ENCODE measurements around the gene POLR2J.

Gene POLR2J

GRCh38 chr7:102468478-102469350, 10.0 kb downstream of the POLR2J start:
- Histone ChIP-seq H3K36me3 (ENCODE audit: control insufficient read depth, insufficient read depth, low read length) (peaks cover 5% of the 10 kb centered on the region), H3K4me3 (ENCODE audit: low read length) (no peak overlapping the region), H3K4me1 (ENCODE audit: control insufficient read depth, insufficient read depth, low read length) (peaks cover 19% of the 10 kb centered on the region), H3K27me3 (ENCODE audit: control insufficient read depth, insufficient read depth, low read length) (no peaks in the 10 kb centered on the region), H3K9ac (ENCODE audit: low read length) (no peak overlapping the region), H3K9me3 (ENCODE audit: control insufficient read depth, low read length) (no peaks in the 10 kb centered on the region)

GRCh38 chr7:102467581-102468477, 10.9 kb downstream of the POLR2J start:
- Histone ChIP-seq H3K27me3 (ENCODE audit: control insufficient read depth, insufficient read depth, low read length) (no peaks in the 10 kb centered on the region), H3K36me3 (ENCODE audit: control insufficient read depth, insufficient read depth, low read length) (no peaks in the 10 kb centered on the region), H3K9me3 (ENCODE audit: control insufficient read depth, low read length) (no peaks in the 10 kb centered on the region), H3K4me1 (ENCODE audit: control insufficient read depth, insufficient read depth, low read length) (peaks cover 22% of the 10 kb centered on the region), H3K9ac (ENCODE audit: low read length) (no peak overlapping the region), H3K4me3 (ENCODE audit: low read length) (no peak overlapping the region)

GRCh38 chr7:102466097-102466496, 12.6 kb downstream of the POLR2J start:
- H3K36me3 ChIP-seq (ENCODE audit: control insufficient read depth, insufficient read depth, low read length): no peaks in the 10 kb centered on the region
- H3K9me3 ChIP-seq (ENCODE audit: control insufficient read depth, low read length): no peaks in the 10 kb centered on the region
- peaks cover 22% of the 10 kb centered on the region for H3K4me1 ChIP-seq (ENCODE audit: control insufficient read depth, insufficient read depth, low read length)
- H3K4me3 ChIP-seq (ENCODE audit: low read length): no peak overlapping the region
- H3K9ac ChIP-seq (ENCODE audit: low read length): no peak overlapping the region
- no peaks in the 10 kb centered on the region for H3K27me3 ChIP-seq (ENCODE audit: control insufficient read depth, insufficient read depth, low read length)

GRCh38 chr7:102464577-102465280, 14.0 kb downstream of the POLR2J start, which contains the start of the genes ALKBH4 and LRWD1:
Gene ALKBH4 (minus strand): TSS chr7:102464863. CDS start chr7:102464836, 27 bp downstream.
Gene LRWD1 (plus strand): TSS chr7:102464984. CDS start chr7:102465081, 97 bp downstream.
- Histone ChIP-seq H3K9ac (ENCODE audit: low read length) (peak within 1 kb of the TSS; percentile 96), H3K36me3 (ENCODE audit: control insufficient read depth, insufficient read depth, low read length) (no peaks in the 10 kb centered on the region), H3K4me3 (ENCODE audit: low read length) (peak within 1 kb of the TSS; percentile 94), H3K9me3 (ENCODE audit: control insufficient read depth, low read length) (no peaks in the 10 kb centered on the region), H3K27me3 (ENCODE audit: control insufficient read depth, insufficient read depth, low read length) (no peaks in the 10 kb centered on the region), H3K4me1 (ENCODE audit: control insufficient read depth, insufficient read depth, low read length) (peaks cover 14% of the 10 kb centered on the region)

- Histone ChIP-seq H3K9me3 (ENCODE audit: control insufficient read depth, low read length) (no peaks in the 10 kb centered on the region), H3K36me3 (ENCODE audit: control insufficient read depth, insufficient read depth, low read length) (no peaks in the 10 kb centered on the region), H3K9ac (ENCODE audit: low read length) (peak overlapping the region; percentile 96), H3K4me1 (ENCODE audit: control insufficient read depth, insufficient read depth, low read length) (peaks cover 13% of the 10 kb centered on the region), H3K27me3 (ENCODE audit: control insufficient read depth, insufficient read depth, low read length) (no peaks in the 10 kb centered on the region), H3K4me3 (ENCODE audit: low read length) (peak overlapping the region; percentile 94)
These were observed 14.7 kb downstream of the POLR2J start for GRCh38 chr7:102463841-102464576.

GRCh38 chr7:102460467-102460866, 18.3 kb downstream of the POLR2J start:
- no peaks in the 10 kb centered on the region for H3K36me3 ChIP-seq (ENCODE audit: control insufficient read depth, insufficient read depth, low read length)
- no peak overlapping the region for H3K4me3 ChIP-seq (ENCODE audit: low read length)
- no peaks in the 10 kb centered on the region for H3K9me3 ChIP-seq (ENCODE audit: control insufficient read depth, low read length)
- H3K27me3 ChIP-seq (ENCODE audit: control insufficient read depth, insufficient read depth, low read length): no peaks in the 10 kb centered on the region
- H3K4me1 ChIP-seq (ENCODE audit: control insufficient read depth, insufficient read depth, low read length): peaks cover 6% of the 10 kb centered on the region
- no peak overlapping the region for H3K9ac ChIP-seq (ENCODE audit: low read length)

GRCh38 chr7:102459221-102459844, 19.4 kb downstream of the POLR2J start:
- Histone ChIP-seq H3K4me3 (ENCODE audit: low read length) (no peak overlapping the region), H3K9ac (ENCODE audit: low read length) (no peak overlapping the region), H3K36me3 (ENCODE audit: control insufficient read depth, insufficient read depth, low read length) (no peaks in the 10 kb centered on the region), H3K9me3 (ENCODE audit: control insufficient read depth, low read length) (no peaks in the 10 kb centered on the region), H3K27me3 (ENCODE audit: control insufficient read depth, insufficient read depth, low read length) (no peaks in the 10 kb centered on the region), H3K4me1 (ENCODE audit: control insufficient read depth, insufficient read depth, low read length) (peaks cover 6% of the 10 kb centered on the region)

GRCh38 chr7:102457352-102457924, 21.3 kb downstream of the POLR2J start:
- H3K4me1 ChIP-seq (ENCODE audit: control insufficient read depth, insufficient read depth, low read length): no peaks in the 10 kb centered on the region
- no peaks in the 10 kb centered on the region for H3K9me3 ChIP-seq (ENCODE audit: control insufficient read depth, low read length)
- H3K9ac ChIP-seq (ENCODE audit: low read length): no peak overlapping the region
- no peaks in the 10 kb centered on the region for H3K36me3 ChIP-seq (ENCODE audit: control insufficient read depth, insufficient read depth, low read length)
- H3K4me3 ChIP-seq (ENCODE audit: low read length): no peak overlapping the region
- no peaks in the 10 kb centered on the region for H3K27me3 ChIP-seq (ENCODE audit: control insufficient read depth, insufficient read depth, low read length)

- Histone ChIP-seq H3K4me1 (ENCODE audit: control insufficient read depth, insufficient read depth, low read length) (no peaks in the 10 kb centered on the region), H3K9me3 (ENCODE audit: control insufficient read depth, low read length) (no peaks in the 10 kb centered on the region), H3K27me3 (ENCODE audit: control insufficient read depth, insufficient read depth, low read length) (no peaks in the 10 kb centered on the region), H3K9ac (ENCODE audit: low read length) (no peak overlapping the region), H3K36me3 (ENCODE audit: control insufficient read depth, insufficient read depth, low read length) (no peaks in the 10 kb centered on the region), H3K4me3 (ENCODE audit: low read length) (no peak overlapping the region)
These were observed 22.4 kb downstream of the POLR2J start for GRCh38 chr7:102456327-102456726.

GRCh38 chr7:102455596-102455995, 23.1 kb downstream of the POLR2J start:
- Histone ChIP-seq H3K27me3 (ENCODE audit: control insufficient read depth, insufficient read depth, low read length) (no peaks in the 10 kb centered on the region), H3K4me1 (ENCODE audit: control insufficient read depth, insufficient read depth, low read length) (no peaks in the 10 kb centered on the region), H3K9ac (ENCODE audit: low read length) (no peak overlapping the region), H3K4me3 (ENCODE audit: low read length) (no peak overlapping the region), H3K36me3 (ENCODE audit: control insufficient read depth, insufficient read depth, low read length) (no peaks in the 10 kb centered on the region), H3K9me3 (ENCODE audit: control insufficient read depth, low read length) (no peaks in the 10 kb centered on the region)

Measured in mucosa of stomach (tissue), 1 donor.